Measurements from ENCODE around the gene BLM.

GRCh38 chr15:90864507-90864906, 147.4 kb downstream of the BLM start:
- TF ChIP-seq CTCF (IDR thresholded peaks at IDR 0.05) (no peak), POLR2A (IDR thresholded peaks at IDR 0.05) (no peak)
